ENCODE measurements around the gene GNPDA1. TPM values are rescaled to one million over a fixed set of nuclear protein-coding genes. Genes with fewer than 3 reads are reported as not detected.

The GNPDA1 gene
- total and polyA plus RNA-seq, 10 of the 15 experiments (the other 5 are each of a cell fraction or from before 2014, with no cell fraction given): 1.0 to 11.9 (median 3.9) TPM

DNA sequence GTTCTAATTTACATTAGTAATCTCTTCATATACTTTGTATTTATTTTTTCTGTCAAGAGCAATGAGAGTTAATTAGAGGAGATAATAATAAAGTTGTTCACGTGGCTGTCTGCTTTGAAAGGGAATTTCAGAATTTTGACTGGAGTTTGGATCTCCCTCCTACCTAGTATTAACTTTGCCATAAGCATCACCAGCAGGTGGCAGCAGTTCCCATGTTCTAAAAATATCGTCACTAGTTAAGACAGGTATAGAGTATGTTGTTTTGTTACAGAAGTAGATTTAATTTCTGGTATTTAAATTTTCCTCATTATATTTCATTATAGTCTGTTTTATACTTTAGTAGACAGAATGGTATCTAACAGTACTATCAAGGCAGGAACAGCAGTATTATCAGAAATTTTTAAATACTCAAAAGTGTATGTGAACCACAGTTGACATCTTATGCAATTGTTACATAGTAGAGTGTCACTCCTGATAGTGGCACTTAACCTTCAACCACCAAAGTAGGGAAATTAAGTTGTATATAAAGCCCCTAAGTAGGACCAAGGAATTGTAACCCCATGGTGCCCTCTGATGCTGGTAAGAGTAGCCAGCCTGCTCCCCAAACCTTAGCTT, 20.4 kb downstream of the GNPDA1 start:
- Histone ChIP-seq H3K4me2 (ENCODE audit: control insufficient read depth, insufficient read depth) (no peak overlapping the region), H3K27ac (ENCODE audit: control insufficient read depth, insufficient read depth) (no peak overlapping the region), H3K27me3 (replicated peaks in 1 of 2; ENCODE audit: control insufficient read depth in 2 of 2, insufficient read depth in 2 of 2, low read length in 1 of 2) (no peaks in the 10 kb centered on the region), H3K9ac (ENCODE audit: control insufficient read depth, insufficient read depth, low read length) (no peak overlapping the region), H3K4me1 (ENCODE audit: control insufficient read depth, insufficient read depth, low read length) (no peaks in the 10 kb centered on the region), H3K79me2 (ENCODE audit: control insufficient read depth, insufficient read depth, low read length) (no peaks in the 10 kb centered on the region), H3K9me3 (replicated peaks; ENCODE audit: control insufficient read depth, insufficient read depth, low read length) (no peaks in the 10 kb centered on the region), H4K20me1 (ENCODE audit: control insufficient read depth, insufficient read depth) (no peaks in the 10 kb centered on the region), H2AFZ (ENCODE audit: control insufficient read depth, low read depth, low read length) (no peak overlapping the region), H3K4me3 (no peak overlapping the region), H3K36me3 (ENCODE audit: control insufficient read depth in 2 of 2, insufficient read depth in 2 of 2, low read length in 1 of 2) (peaks cover 0 to 4% of the 10 kb centered on the region in 2 experiments; a peak in 1 of 4 replicates)
- ChIA-PET RAD21 (ENCODE audit: unreplicated experiment) (interaction anchor here (1.0 to 3.7 kb wide), 3 partner anchors 23 to 151 kb away, joined by 3 to 25 read pairs (median 24); no protein-coding TSS in a partner anchor), SMC1A (ENCODE audit: uncharacterized antibody, unreplicated experiment) (interaction anchor here (1.0 to 7.0 kb wide), 7 partner anchors 16 to 300 kb away, joined by 3 to 67 read pairs (median 27); partner anchors contain the start of genes GNPDA1 and RNF14), POLR2A (no interaction called here), CTCF (interaction anchor here (0.6 to 9.5 kb wide), 13 partner anchors 14 to 153 kb away, joined by 3 to 120 read pairs (median 6); partner anchors contain the start of genes GNPDA1 and RNF14)
- intact Hi-C loops (cut with micrococcal nuclease; ENCODE audit: unreplicated experiment) (loop anchor here (1.0 to 2.0 kb wide), 2 partner anchors 22 to 152 kb away; no protein-coding TSS in a partner anchor), in situ Hi-C loops (cut with MboI) (loop anchor here (5.0 kb wide), 1 partner anchor 150 kb away; no protein-coding TSS in a partner anchor)
- 3% methylated on average over 2 of the region's 2 CpGs for whole genome bisulfite sequencing (ENCODE audit: insufficient coverage, insufficient replicate concordance, low lambda C conversion rate, missing lambda C conversion rate)
- DNase-seq (ENCODE audit: low read depth, low spot score) (no peak), ATAC-seq (peak; percentile 83), FAIRE-seq (peak; percentile 97)
- peak; percentile 93 for TF ChIP-seq MEF2A (IDR thresholded peaks at IDR 0.05; ENCODE audit: insufficient read depth, low read depth, low read length)
- no peak for TF ChIP-seq LARP7 (IDR thresholded peaks at IDR 0.05)
- peak; percentile 72; the same call in 1 of the 2 replicates for TF ChIP-seq SMC3 (IDR thresholded peaks at IDR 0.05; ENCODE audit: borderline replicate concordance, low read length)
- TF ChIP-seq, protein P1, sequence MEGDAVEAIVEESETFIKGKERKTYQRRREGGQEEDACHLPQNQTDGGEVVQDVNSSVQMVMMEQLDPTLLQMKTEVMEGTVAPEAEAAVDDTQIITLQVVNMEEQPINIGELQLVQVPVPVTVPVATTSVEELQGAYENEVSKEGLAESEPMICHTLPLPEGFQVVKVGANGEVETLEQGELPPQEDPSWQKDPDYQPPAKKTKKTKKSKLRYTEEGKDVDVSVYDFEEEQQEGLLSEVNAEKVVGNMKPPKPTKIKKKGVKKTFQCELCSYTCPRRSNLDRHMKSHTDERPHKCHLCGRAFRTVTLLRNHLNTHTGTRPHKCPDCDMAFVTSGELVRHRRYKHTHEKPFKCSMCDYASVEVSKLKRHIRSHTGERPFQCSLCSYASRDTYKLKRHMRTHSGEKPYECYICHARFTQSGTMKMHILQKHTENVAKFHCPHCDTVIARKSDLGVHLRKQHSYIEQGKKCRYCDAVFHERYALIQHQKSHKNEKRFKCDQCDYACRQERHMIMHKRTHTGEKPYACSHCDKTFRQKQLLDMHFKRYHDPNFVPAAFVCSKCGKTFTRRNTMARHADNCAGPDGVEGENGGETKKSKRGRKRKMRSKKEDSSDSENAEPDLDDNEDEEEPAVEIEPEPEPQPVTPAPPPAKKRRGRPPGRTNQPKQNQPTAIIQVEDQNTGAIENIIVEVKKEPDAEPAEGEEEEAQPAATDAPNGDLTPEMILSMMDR (IDR thresholded peaks at IDR 0.05 in 2 of 3, conservative IDR thresholded peaks at IDR 0.05 in 1 of 3; ENCODE audit: control insufficient read depth in 2 of 3, extremely low read depth in 1 of 3, insufficient read depth in 1 of 3, low read depth in 3 of 3, low read length in 3 of 3): peak; percentile 60 to 71 (median 64)
- peak; percentile 50 for TF ChIP-seq MEF2B (IDR thresholded peaks at IDR 0.05; ENCODE audit: partially characterized antibody, poor library complexity, severe bottlenecking)
- TF ChIP-seq RAD21 (IDR thresholded peaks at IDR 0.05; ENCODE audit: insufficient read depth, low read depth, low read length): peak; percentile 64
- TF ChIP-seq, protein P2, sequence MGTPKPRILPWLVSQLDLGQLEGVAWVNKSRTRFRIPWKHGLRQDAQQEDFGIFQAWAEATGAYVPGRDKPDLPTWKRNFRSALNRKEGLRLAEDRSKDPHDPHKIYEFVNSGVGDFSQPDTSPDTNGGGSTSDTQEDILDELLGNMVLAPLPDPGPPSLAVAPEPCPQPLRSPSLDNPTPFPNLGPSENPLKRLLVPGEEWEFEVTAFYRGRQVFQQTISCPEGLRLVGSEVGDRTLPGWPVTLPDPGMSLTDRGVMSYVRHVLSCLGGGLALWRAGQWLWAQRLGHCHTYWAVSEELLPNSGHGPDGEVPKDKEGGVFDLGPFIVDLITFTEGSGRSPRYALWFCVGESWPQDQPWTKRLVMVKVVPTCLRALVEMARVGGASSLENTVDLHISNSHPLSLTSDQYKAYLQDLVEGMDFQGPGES (IDR thresholded peaks at IDR 0.05): no peak
- TF ChIP-seq, protein P3, sequence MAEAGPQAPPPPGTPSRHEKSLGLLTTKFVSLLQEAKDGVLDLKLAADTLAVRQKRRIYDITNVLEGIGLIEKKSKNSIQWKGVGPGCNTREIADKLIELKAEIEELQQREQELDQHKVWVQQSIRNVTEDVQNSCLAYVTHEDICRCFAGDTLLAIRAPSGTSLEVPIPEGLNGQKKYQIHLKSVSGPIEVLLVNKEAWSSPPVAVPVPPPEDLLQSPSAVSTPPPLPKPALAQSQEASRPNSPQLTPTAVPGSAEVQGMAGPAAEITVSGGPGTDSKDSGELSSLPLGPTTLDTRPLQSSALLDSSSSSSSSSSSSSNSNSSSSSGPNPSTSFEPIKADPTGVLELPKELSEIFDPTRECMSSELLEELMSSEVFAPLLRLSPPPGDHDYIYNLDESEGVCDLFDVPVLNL (IDR thresholded peaks at IDR 0.05; ENCODE audit: low read depth, low read length): no peak
- TF ChIP-seq KAT2A (conservative IDR thresholded peaks at IDR 0.05; ENCODE audit: control insufficient read depth, low read depth, low read length): no peak
- BruUV-seq (replicated peaks): no TSS peak

Data from GM12878 (cell line).